HepG2 (cell line): Measurements from ENCODE around the gene NR2F6. TPM values are rescaled to one million over a fixed set of nuclear protein-coding genes. Genes with fewer than 3 reads are reported as not detected.

Experiments
- AGO1 ChIP-seq: fragments of 200-400 bp; formaldehyde crosslinking; IDR thresholded peaks from 2 replicates; pipeline ENCODE4 v1.6.1; 2017; ENCODE audit warnings: mild to moderate bottlenecking, low read depth, low read length, moderate library complexity; ENCODE audit not compliant: poor library complexity, severe bottlenecking
- CC2D1A ChIP-seq: sonication (generic); formaldehyde crosslinking; IDR thresholded peaks from 2 replicates; pipeline ENCODE4 v1.8.1; 2023; ENCODE audit warnings: mild to moderate bottlenecking, missing genetic modification reagents
- ETV5 ChIP-seq: IDR thresholded peaks from 2 replicates; pipeline ENCODE4 v1.6.1; 2018; ENCODE audit warnings: missing biosample characterization, missing genetic modification reagents, inconsistent platforms, borderline replicate concordance
- FOXO1 ChIP-seq: sonication (generic); formaldehyde crosslinking; IDR thresholded peaks from 2 replicates; pipeline ENCODE4 v1.4.0; 2020; ENCODE audit warnings: missing genetic modification reagents
- PITX1 ChIP-seq: sonication (generic); formaldehyde crosslinking; IDR thresholded peaks from 2 replicates; pipeline ENCODE4 v1.5.1; 2020; ENCODE audit warnings: mild to moderate bottlenecking, missing genetic modification reagents
- RCOR2 ChIP-seq: IDR thresholded peaks from 2 replicates; pipeline ENCODE4 v1.6.1; 2016; ENCODE audit warnings: missing biosample characterization, missing genetic modification reagents
- SALL1 ChIP-seq: sonication (generic); formaldehyde crosslinking; IDR thresholded peaks from 2 replicates; pipeline ENCODE4 v1.8.0; 2022; ENCODE audit warnings: mild to moderate bottlenecking, missing genetic modification reagents
- SOX13 ChIP-seq, 3 experiments: fragments of 450-650 bp in 1 of 3; sonication (generic) in 1 of 3; formaldehyde crosslinking in 1 of 3; IDR thresholded peaks in 2 of 3; conservative IDR thresholded peaks in 1 of 3; 2 replicates each; pipeline versions ENCODE4 v1.5.0 to v1.6.1; 2016 to 2020; ENCODE audit warnings: antibody characterized with exemption in 1 of 3, mild to moderate bottlenecking in 1 of 3, missing compliant biosample characterization in 1 of 3, missing genetic modification reagents in 1 of 3, moderate library complexity in 1 of 3
- SOX6 ChIP-seq, 2 experiments: fragments of 450-650 bp in 1 of 2; sonication (generic) in 1 of 2; formaldehyde crosslinking in 1 of 2; IDR thresholded peaks; 2 replicates each; pipeline versions ENCODE4 v1.4.0 to v1.6.1; 2017 to 2020; ENCODE audit warnings: antibody characterized with exemption in 1 of 2, mild to moderate bottlenecking in 1 of 2, missing genetic modification reagents in 1 of 2
- WIZ ChIP-seq: sonication (generic); formaldehyde crosslinking; IDR thresholded peaks from 2 replicates; pipeline ENCODE4 v1.5.1; 2020; ENCODE audit warnings: mild to moderate bottlenecking, missing genetic modification reagents
- ZMAT3 ChIP-seq: sonication (generic); formaldehyde crosslinking; conservative IDR thresholded peaks from 2 replicates; pipeline ENCODE4 v1.7.0; 2021; ENCODE audit warnings: missing genetic modification reagents
- ZNF274 ChIP-seq: sonication (generic); formaldehyde crosslinking; IDR thresholded peaks from 2 replicates; pipeline ENCODE4 v1.5.1; 2020; ENCODE audit warnings: mild to moderate bottlenecking, missing genetic modification reagents
- ZNF510 ChIP-seq: sonication (generic); formaldehyde crosslinking; IDR thresholded peaks from 2 replicates; pipeline ENCODE4 v1.4.0; 2020; ENCODE audit warnings: low read depth, mild to moderate bottlenecking, missing genetic modification reagents
- ZNF761 ChIP-seq: sonication (generic); formaldehyde crosslinking; conservative IDR thresholded peaks from 2 replicates; pipeline ENCODE4 v1.4.0; 2020; ENCODE audit warnings: mild to moderate bottlenecking, missing genetic modification reagents
- ZNF816 ChIP-seq: sonication (generic); formaldehyde crosslinking; IDR thresholded peaks from 2 replicates; pipeline ENCODE4 v1.8.0; 2022; ENCODE audit warnings: missing genetic modification reagents, mild to moderate bottlenecking, borderline replicate concordance
- polyA plus RNA-seq, 8 experiments: library from polyadenylated mRNA; depleted of rRNA in 3 of 8; stranded (reverse) in 7 of 8; unstranded in 1 of 8; fragments of >200 nt; fragmentation: Illumina TruSeq in 4 of 8; extraction: Trizol in 4 of 8; gene quantifications; 2 replicates each; pipeline versions ENCODE4 v1.2.1 to v1.2.3, GENCODE V29; 2011 to 2016; ENCODE audit warnings: low read depth in 4 of 8, missing spikeins in 1 of 8, mixed read lengths in 1 of 8; ENCODE audit not compliant: insufficient read depth in 1 of 8
- total RNA-seq, 5 experiments: library from RNA; depleted of rRNA; stranded (reverse); fragments of >200 nt; fragmentation: Illumina TruSeq; extraction: Trizol; gene quantifications; 2 replicates each; pipeline ENCODE4 v1.2.3, GENCODE V29; 2016; ENCODE audit warnings: low read depth in 1 of 5
- TF ChIP-seq, protein P1 (sequence below): sonication (generic); formaldehyde crosslinking; IDR thresholded peaks from 2 replicates; pipeline ENCODE4 v1.5.1; 2020; ENCODE audit warnings: mild to moderate bottlenecking, missing genetic modification reagents, moderate library complexity
- TF ChIP-seq, protein P2 (sequence below): sonication (generic); formaldehyde crosslinking; IDR thresholded peaks from 2 replicates; pipeline ENCODE4 v1.5.1; 2020; ENCODE audit warnings: missing genetic modification reagents, mild to moderate bottlenecking, borderline replicate concordance
- TF ChIP-seq, protein P3 (sequence below): sonication (generic); formaldehyde crosslinking; IDR thresholded peaks from 2 replicates; pipeline ENCODE4 v1.4.0; 2020; ENCODE audit warnings: missing genetic modification reagents, borderline replicate concordance
- TF ChIP-seq, protein P4 (sequence below): sonication (generic); formaldehyde crosslinking; IDR thresholded peaks from 2 replicates; pipeline ENCODE4 v1.8.1; 2023; ENCODE audit warnings: mild to moderate bottlenecking, missing genetic modification reagents

Gene NR2F6
- total and polyA plus RNA-seq, 2 of the 13 experiments (the other 11 are each of a cell fraction or from before 2014, with no cell fraction given): 30.9 to 72.4 TPM

DNA sequence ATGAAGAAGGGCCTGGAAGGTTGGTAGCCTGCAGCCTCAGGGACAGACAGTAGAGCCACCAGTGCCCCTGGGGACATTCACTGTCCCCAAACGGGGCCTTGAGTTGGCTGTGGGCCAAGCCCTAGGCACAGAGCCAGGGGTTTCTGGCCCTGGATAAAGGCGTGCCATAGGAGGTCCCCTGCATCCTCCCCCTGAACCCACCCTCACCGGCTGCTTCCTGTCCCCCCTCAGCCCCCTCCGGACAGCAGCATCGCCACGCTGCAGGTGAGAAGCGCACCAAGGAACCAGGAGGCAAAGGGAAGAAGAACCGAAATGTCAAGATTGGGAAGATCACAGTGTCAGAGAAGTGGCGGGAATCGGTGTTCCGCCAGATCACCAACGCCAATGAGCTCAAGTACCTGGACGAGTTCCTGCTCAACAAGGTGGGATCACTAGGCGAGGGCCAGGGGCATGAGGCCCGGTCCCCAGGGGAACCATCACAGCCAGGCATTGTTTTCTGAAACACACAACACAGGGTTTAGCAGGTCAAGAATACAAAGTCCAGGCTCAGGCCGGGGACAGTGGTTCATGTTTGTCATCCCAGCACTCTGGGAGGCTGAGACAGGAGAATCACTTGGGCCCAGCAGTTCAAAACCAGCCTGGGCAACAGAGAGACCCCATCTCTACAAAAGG is 45.2 kb downstream of the NR2F6 start (continued):
- TF ChIP-seq ETV5 (CRISPR knock-in tag) (peak; percentile 42; the same call in 1 of the 2 replicates), RCOR2 (CRISPR knock-in tag) (peak; percentile 78; the same call in 1 of the 2 replicates), SOX13 (IDR thresholded peaks at IDR 0.05) (0 out of 2 replicates have a peak, but pooled peaks have one; percentile 11), SOX13 (CRISPR knock-in tag; conservative IDR thresholded peaks at IDR 0.05 in 1 of 2, IDR thresholded peaks at IDR 0.05 in 1 of 2) (peak in 1 of 2 experiments; percentile 91; a peak in 2 of 4 replicates), FOXO1 (CRISPR knock-in tag) (peak; percentile 77; the same call in 1 of the 2 replicates), WIZ (CRISPR knock-in tag) (0 out of 2 replicates have a peak, but pooled peaks have one; percentile 37), ZMAT3 (CRISPR knock-in tag) (0 out of 2 replicates have a peak, but pooled peaks have one; percentile 27), ZNF816 (CRISPR knock-in tag) (no peak), ZNF510 (CRISPR knock-in tag) (no peak), SALL1 (CRISPR knock-in tag) (peak; percentile 67), PITX1 (CRISPR knock-in tag) (peak; percentile 46), ZNF761 (CRISPR knock-in tag) (no peak), SOX6 (IDR thresholded peaks at IDR 0.05) (no peak), SOX6 (CRISPR knock-in tag; IDR thresholded peaks at IDR 0.05) (peak; percentile 96), CC2D1A (CRISPR knock-in tag) (no peak), ZNF274 (CRISPR knock-in tag) (no peak), AGO1 (no peak)
- TF ChIP-seq, protein P1, sequence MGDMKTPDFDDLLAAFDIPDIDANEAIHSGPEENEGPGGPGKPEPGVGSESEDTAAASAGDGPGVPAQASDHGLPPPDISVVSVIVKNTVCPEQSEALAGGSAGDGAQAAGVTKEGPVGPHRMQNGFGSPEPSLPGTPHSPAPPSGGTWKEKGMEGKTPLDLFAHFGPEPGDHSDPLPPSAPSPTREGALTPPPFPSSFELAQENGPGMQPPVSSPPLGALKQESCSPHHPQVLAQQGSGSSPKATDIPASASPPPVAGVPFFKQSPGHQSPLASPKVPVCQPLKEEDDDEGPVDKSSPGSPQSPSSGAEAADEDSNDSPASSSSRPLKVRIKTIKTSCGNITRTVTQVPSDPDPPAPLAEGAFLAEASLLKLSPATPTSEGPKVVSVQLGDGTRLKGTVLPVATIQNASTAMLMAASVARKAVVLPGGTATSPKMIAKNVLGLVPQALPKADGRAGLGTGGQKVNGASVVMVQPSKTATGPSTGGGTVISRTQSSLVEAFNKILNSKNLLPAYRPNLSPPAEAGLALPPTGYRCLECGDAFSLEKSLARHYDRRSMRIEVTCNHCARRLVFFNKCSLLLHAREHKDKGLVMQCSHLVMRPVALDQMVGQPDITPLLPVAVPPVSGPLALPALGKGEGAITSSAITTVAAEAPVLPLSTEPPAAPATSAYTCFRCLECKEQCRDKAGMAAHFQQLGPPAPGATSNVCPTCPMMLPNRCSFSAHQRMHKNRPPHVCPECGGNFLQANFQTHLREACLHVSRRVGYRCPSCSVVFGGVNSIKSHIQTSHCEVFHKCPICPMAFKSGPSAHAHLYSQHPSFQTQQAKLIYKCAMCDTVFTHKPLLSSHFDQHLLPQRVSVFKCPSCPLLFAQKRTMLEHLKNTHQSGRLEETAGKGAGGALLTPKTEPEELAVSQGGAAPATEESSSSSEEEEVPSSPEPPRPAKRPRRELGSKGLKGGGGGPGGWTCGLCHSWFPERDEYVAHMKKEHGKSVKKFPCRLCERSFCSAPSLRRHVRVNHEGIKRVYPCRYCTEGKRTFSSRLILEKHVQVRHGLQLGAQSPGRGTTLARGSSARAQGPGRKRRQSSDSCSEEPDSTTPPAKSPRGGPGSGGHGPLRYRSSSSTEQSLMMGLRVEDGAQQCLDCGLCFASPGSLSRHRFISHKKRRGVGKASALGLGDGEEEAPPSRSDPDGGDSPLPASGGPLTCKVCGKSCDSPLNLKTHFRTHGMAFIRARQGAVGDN (CRISPR knock-in tag): peak; percentile 97
- TF ChIP-seq, protein P2, sequence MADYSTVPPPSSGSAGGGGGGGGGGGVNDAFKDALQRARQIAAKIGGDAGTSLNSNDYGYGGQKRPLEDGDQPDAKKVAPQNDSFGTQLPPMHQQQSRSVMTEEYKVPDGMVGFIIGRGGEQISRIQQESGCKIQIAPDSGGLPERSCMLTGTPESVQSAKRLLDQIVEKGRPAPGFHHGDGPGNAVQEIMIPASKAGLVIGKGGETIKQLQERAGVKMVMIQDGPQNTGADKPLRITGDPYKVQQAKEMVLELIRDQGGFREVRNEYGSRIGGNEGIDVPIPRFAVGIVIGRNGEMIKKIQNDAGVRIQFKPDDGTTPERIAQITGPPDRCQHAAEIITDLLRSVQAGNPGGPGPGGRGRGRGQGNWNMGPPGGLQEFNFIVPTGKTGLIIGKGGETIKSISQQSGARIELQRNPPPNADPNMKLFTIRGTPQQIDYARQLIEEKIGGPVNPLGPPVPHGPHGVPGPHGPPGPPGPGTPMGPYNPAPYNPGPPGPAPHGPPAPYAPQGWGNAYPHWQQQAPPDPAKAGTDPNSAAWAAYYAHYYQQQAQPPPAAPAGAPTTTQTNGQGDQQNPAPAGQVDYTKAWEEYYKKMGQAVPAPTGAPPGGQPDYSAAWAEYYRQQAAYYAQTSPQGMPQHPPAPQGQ (CRISPR knock-in tag): no peak
- TF ChIP-seq, protein P3, sequence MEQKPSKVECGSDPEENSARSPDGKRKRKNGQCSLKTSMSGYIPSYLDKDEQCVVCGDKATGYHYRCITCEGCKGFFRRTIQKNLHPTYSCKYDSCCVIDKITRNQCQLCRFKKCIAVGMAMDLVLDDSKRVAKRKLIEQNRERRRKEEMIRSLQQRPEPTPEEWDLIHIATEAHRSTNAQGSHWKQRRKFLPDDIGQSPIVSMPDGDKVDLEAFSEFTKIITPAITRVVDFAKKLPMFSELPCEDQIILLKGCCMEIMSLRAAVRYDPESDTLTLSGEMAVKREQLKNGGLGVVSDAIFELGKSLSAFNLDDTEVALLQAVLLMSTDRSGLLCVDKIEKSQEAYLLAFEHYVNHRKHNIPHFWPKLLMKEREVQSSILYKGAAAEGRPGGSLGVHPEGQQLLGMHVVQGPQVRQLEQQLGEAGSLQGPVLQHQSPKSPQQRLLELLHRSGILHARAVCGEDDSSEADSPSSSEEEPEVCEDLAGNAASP (CRISPR knock-in tag): peak; percentile 75; the same call in 1 of the 2 replicates
- TF ChIP-seq, protein P4, sequence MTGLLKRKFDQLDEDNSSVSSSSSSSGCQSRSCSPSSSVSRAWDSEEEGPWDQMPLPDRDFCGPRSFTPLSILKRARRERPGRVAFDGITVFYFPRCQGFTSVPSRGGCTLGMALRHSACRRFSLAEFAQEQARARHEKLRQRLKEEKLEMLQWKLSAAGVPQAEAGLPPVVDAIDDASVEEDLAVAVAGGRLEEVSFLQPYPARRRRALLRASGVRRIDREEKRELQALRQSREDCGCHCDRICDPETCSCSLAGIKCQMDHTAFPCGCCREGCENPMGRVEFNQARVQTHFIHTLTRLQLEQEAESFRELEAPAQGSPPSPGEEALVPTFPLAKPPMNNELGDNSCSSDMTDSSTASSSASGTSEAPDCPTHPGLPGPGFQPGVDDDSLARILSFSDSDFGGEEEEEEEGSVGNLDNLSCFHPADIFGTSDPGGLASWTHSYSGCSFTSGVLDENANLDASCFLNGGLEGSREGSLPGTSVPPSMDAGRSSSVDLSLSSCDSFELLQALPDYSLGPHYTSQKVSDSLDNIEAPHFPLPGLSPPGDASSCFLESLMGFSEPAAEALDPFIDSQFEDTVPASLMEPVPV (CRISPR knock-in tag): peak; percentile 27; the same call in 1 of the 2 replicates
